ENCODE results near the gene ARID1B.

DNA sequence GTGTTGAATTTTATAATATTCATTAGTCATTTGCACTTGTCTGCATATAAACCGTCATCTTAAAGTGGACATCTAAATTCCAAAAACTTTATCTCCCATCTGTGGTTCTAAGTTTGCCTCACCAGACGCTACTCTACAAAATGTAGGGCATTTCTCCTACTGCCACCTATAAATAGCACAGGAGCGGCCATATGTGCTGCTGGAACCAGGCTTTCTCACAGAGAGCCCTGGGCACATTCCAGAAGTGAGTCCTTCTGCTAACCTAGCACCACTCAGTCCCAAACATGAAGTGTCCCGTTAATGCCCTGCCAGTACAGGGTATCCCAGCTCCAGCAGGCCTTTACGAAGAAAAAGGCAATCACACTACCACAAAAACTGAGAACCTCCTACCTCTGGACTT is 392.5 kb downstream of the ARID1B start:
- TF ChIP-seq, protein P1, sequence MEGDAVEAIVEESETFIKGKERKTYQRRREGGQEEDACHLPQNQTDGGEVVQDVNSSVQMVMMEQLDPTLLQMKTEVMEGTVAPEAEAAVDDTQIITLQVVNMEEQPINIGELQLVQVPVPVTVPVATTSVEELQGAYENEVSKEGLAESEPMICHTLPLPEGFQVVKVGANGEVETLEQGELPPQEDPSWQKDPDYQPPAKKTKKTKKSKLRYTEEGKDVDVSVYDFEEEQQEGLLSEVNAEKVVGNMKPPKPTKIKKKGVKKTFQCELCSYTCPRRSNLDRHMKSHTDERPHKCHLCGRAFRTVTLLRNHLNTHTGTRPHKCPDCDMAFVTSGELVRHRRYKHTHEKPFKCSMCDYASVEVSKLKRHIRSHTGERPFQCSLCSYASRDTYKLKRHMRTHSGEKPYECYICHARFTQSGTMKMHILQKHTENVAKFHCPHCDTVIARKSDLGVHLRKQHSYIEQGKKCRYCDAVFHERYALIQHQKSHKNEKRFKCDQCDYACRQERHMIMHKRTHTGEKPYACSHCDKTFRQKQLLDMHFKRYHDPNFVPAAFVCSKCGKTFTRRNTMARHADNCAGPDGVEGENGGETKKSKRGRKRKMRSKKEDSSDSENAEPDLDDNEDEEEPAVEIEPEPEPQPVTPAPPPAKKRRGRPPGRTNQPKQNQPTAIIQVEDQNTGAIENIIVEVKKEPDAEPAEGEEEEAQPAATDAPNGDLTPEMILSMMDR (IDR thresholded peaks at IDR 0.05; ENCODE audit: low read length), result no peak
- no peak for TF ChIP-seq EZH2 (optimal IDR thresholded peaks at IDR 0.05; ENCODE audit: low read depth, low read length)
- TF ChIP-seq EZH2phosphoT487 (IDR thresholded peaks at IDR 0.05; ENCODE audit: low read length), result no peak

Measured in MM.1S (cell line).